Keratinocyte (primary cell): ENCODE measurements around the gene RPUSD4. TPM values are rescaled to one million over a fixed set of nuclear protein-coding genes. Genes with fewer than 3 reads are reported as not detected.

Experiments used
- DNase-seq: peaks from one replicate; pipeline ENCODE4 v3.0.0-alpha.2; 2011; ENCODE audit warnings: low read depth, missing footprints, low spot score
- FAIRE-seq: peaks from 2 replicates; lab custom pipeline; 2011; peaks lifted over from hg19 to GRCh38; lab: Jason Lieb, UNC
- H2AFZ ChIP-seq: 2 replicates; pipeline ENCODE4 v1.6.0; 2012; ENCODE audit warnings: low read length, control low read depth, inconsistent platforms; ENCODE audit not compliant: control insufficient read depth
- H3K27ac ChIP-seq: 2 replicates; pipeline ENCODE4 v1.5.1; 2011; ENCODE audit warnings: low read length; ENCODE audit not compliant: control insufficient read depth, insufficient read depth
- H3K27me3 ChIP-seq: 3 replicates; pipeline ENCODE4 v1.6.0; 2011; ENCODE audit warnings: low read length; ENCODE audit not compliant: control insufficient read depth, insufficient read depth; ENCODE audit errors: extremely low read depth
- H3K36me3 ChIP-seq, 2 experiments: 2 replicates in 1 of 2; 3 replicates in 1 of 2; pipeline ENCODE4 v1.5.1; 2011; ENCODE audit warnings: low read length in 2 of 2, mild to moderate bottlenecking in 1 of 2; ENCODE audit not compliant: control insufficient read depth in 2 of 2, insufficient read depth in 2 of 2; ENCODE audit errors: extremely low read depth in 1 of 2
- H3K4me1 ChIP-seq: 3 replicates; pipeline ENCODE4 v1.5.1; 2011; ENCODE audit warnings: low read length; ENCODE audit not compliant: control insufficient read depth, insufficient read depth; ENCODE audit errors: extremely low read depth
- H3K4me2 ChIP-seq: 3 replicates; pipeline ENCODE4 v1.6.0; 2011; ENCODE audit warnings: low read depth, low read length; ENCODE audit not compliant: control insufficient read depth, insufficient read depth; ENCODE audit errors: extremely low read depth
- H3K4me3 ChIP-seq, 3 experiments: fragments of 200-600 bp in 1 of 3; sonication (generic) in 1 of 3; 2 replicates in 2 of 3; 3 replicates in 1 of 3; pipeline ENCODE4 v1.5.1; 2011 to 2016; ENCODE audit warnings: low read length in 3 of 3, mild to moderate bottlenecking in 3 of 3, control low read depth in 2 of 3, inconsistent platforms in 1 of 3, low read depth in 1 of 3, mixed read lengths in 1 of 3, mixed run types in 1 of 3, moderate library complexity in 1 of 3; ENCODE audit not compliant: control insufficient read depth in 2 of 3, insufficient read depth in 2 of 3; ENCODE audit errors: extremely low read depth in 1 of 3
- H3K79me2 ChIP-seq: 2 replicates; pipeline ENCODE4 v1.6.0; 2012; ENCODE audit warnings: low read length; ENCODE audit not compliant: control insufficient read depth, insufficient read depth
- H3K9ac ChIP-seq: 3 replicates; pipeline ENCODE4 v1.6.0; 2011; ENCODE audit warnings: low read length; ENCODE audit not compliant: control insufficient read depth, insufficient read depth; ENCODE audit errors: extremely low read depth
- H3K9me1 ChIP-seq: 3 replicates; pipeline ENCODE4 v1.6.0; 2011; ENCODE audit warnings: low read length; ENCODE audit not compliant: control insufficient read depth, insufficient read depth; ENCODE audit errors: extremely low read depth
- H3K9me3 ChIP-seq: 2 replicates; pipeline ENCODE4 v1.5.1; 2012; ENCODE audit warnings: low read depth, low read length; ENCODE audit not compliant: control insufficient read depth
- H4K20me1 ChIP-seq: 3 replicates; pipeline ENCODE4 v1.6.0; 2011; ENCODE audit warnings: low read length; ENCODE audit not compliant: control insufficient read depth, insufficient read depth; ENCODE audit errors: extremely low read depth
- EZH2 ChIP-seq: IDR thresholded peaks from one replicate; pipeline ENCODE4 v1.6.1; 2012; ENCODE audit warnings: inconsistent platforms, mild to moderate bottlenecking, low read length, moderate library complexity
- dilution Hi-C: fragments of 300-500 bp; cut with MboI; formaldehyde crosslinking; loops from one replicate; pipeline ENCODE4 v1.7.0; 2020; ENCODE audit warnings: low sequenced_read_pairs; ENCODE audit not compliant: extremely low pct_ligation_motif_present
- polyA plus RNA-seq, 5 experiments: library from polyadenylated mRNA; depleted of rRNA in 3 of 5; stranded (reverse) in 3 of 5; stranded (forward) in 1 of 5; unstranded in 1 of 5; fragments of >200 nt; gene quantifications; 1 replicate in 1 of 5; 2 replicates in 3 of 5; 3 replicates in 1 of 5; pipeline versions ENCODE4 v1.2.1 to v1.2.3, GENCODE V29; 2011 to 2012; ENCODE audit warnings: missing spikeins in 2 of 5, low read depth in 1 of 5, low replicate concordance in 1 of 5
- TF ChIP-seq, protein P1 (sequence below), 3 experiments: IDR thresholded peaks in 1 of 3; conservative IDR thresholded peaks in 1 of 3; optimal IDR thresholded peaks in 1 of 3; 2 replicates in 2 of 3; 3 replicates in 1 of 3; pipeline versions ENCODE3 to v1.5.1; 2011; ENCODE audit warnings: low read length in 3 of 3, mild to moderate bottlenecking in 3 of 3, moderate library complexity in 2 of 3, control low read depth in 1 of 3, inconsistent platforms in 1 of 3; ENCODE audit not compliant: insufficient read depth in 2 of 3; ENCODE audit errors: extremely low read depth in 1 of 3

Gene RPUSD4
- polyA plus RNA-seq, 1 donor (not counting 4 experiments of a cell fraction or from before 2014, with no cell fraction given) = 23.8 TPM

DNA sequence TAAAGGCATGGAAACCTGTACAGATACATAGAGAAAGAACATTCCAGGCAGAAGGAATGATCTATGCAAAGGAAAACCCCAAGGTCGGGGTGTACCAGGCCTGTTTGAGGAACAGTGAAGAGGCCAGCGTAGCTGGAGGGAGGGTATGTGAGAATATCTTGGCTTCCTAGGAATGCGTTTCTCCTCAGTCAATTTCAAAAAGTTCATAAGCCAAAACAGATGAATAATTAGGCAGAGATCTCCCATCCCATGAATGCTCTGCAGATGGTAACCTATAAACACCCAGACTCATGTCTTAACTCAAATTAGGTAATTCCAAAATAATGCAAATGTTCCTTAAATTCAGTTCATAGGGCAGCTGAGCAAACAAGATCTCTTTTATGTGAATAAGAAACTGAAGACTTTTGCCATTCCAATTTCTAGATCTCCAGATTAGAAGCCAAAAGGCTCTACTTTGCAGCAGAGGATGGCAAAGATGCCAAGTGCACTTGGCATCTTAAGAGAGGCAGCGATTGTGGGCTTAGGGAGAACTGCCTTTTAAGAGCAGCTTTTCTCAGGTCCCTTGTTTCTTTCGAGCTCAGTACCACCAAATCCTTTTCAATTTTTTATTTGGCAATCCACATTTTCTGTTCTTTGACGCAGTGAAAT, 13.3 kb upstream of the RPUSD4 start:
- Histone ChIP-seq H3K4me2 (no peak overlapping the region), H3K9me3 (no peaks in the 10 kb centered on the region), H4K20me1 (no peaks in the 10 kb centered on the region), H3K36me3 (peaks cover 0 to 2% of the 10 kb centered on the region in 2 experiments), H3K27ac (no peak overlapping the region), H3K9ac (no peak overlapping the region), H2AFZ (no peak overlapping the region), H3K4me1 (no peaks in the 10 kb centered on the region), H3K9me1 (no peaks in the 10 kb centered on the region), H3K4me3 (no peak overlapping the region), H3K79me2 (peaks cover 21% of the 10 kb centered on the region), H3K27me3 (no peaks in the 10 kb centered on the region)
- dilution Hi-C loops = loop anchor here (25.0 kb wide), 1 partner anchor 287 kb away; the partner anchor contains the start of gene VSIG10L2
- FAIRE-seq (no peak), DNase-seq (no peak)
- TF ChIP-seq, protein P1, sequence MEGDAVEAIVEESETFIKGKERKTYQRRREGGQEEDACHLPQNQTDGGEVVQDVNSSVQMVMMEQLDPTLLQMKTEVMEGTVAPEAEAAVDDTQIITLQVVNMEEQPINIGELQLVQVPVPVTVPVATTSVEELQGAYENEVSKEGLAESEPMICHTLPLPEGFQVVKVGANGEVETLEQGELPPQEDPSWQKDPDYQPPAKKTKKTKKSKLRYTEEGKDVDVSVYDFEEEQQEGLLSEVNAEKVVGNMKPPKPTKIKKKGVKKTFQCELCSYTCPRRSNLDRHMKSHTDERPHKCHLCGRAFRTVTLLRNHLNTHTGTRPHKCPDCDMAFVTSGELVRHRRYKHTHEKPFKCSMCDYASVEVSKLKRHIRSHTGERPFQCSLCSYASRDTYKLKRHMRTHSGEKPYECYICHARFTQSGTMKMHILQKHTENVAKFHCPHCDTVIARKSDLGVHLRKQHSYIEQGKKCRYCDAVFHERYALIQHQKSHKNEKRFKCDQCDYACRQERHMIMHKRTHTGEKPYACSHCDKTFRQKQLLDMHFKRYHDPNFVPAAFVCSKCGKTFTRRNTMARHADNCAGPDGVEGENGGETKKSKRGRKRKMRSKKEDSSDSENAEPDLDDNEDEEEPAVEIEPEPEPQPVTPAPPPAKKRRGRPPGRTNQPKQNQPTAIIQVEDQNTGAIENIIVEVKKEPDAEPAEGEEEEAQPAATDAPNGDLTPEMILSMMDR (optimal IDR thresholded peaks at IDR 0.05 in 1 of 3, IDR thresholded peaks at IDR 0.05 in 1 of 3, conservative IDR thresholded peaks at IDR 0.05 in 1 of 3; ENCODE audit: extremely low read depth in 1 of 3, insufficient read depth in 2 of 3, low read length in 3 of 3) = no peak
- TF ChIP-seq EZH2 = no peak

DNA sequence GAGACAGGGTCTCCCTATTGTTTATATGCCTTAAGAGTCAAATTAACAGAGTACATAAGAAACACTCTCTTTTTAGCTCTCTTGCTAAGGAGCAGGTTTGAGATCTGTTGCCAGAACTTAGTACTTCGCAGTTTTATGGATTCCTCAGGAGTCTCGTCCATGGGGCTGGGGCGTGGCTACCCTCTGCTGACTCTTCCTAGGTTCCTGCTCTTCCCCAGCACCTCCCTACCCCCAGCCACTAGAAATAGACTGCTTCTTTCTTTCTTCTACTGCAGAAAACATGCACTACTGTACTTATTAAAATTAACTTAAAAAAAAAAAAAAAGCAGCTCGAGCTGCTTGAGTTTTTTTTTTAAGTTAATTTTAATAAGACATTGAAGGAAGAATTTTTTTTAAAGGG, 8.1 kb upstream of the RPUSD4 start:
- peaks cover 3% of the 10 kb centered on the region for H4K20me1 ChIP-seq
- peaks cover 57% of the 10 kb centered on the region for H3K79me2 ChIP-seq

More for the DNA sequence above, 8.1 kb upstream of the RPUSD4 start:
- H3K4me2 ChIP-seq = no peak overlapping the region
- no peaks in the 10 kb centered on the region for H3K4me1 ChIP-seq
- DNase-seq (no peak), FAIRE-seq (no peak)
- no peaks in the 10 kb centered on the region for H3K9me1 ChIP-seq
- H3K9me3 ChIP-seq = no peaks in the 10 kb centered on the region
- dilution Hi-C loops = loop anchor here (25.0 kb wide), 1 partner anchor 282 kb away; the partner anchor contains the start of gene VSIG10L2
- no peak overlapping the region for H3K9ac ChIP-seq
- no peak overlapping the region for H3K4me3 ChIP-seq
- no peak overlapping the region for H2AFZ ChIP-seq
- no peaks in the 10 kb centered on the region for H3K27me3 ChIP-seq
- no peak for TF ChIP-seq EZH2
- TF ChIP-seq, protein P1 (optimal IDR thresholded peaks at IDR 0.05 in 1 of 3, IDR thresholded peaks at IDR 0.05 in 1 of 3, conservative IDR thresholded peaks at IDR 0.05 in 1 of 3; ENCODE audit: extremely low read depth in 1 of 3, insufficient read depth in 2 of 3, low read length in 3 of 3) = no peak
- H3K36me3 ChIP-seq = no peaks in the 10 kb centered on the region
- no peak overlapping the region for H3K27ac ChIP-seq
